IMR-90 (cell line): ENCODE data around the gene ALPK3. TPM values are rescaled to one million over a fixed set of nuclear protein-coding genes. Genes with fewer than 3 reads are reported as not detected.

ENCODE experiments used
- ATAC-seq: fragments of 200-7000 bp; cut with Tn5 transposase; 2 replicates; pipeline ENCODE4 v1.9.1; 2020; ENCODE audit warnings: low read depth, mild to moderate bottlenecking, moderate library complexity
- BruUV-seq: library from RNA; stranded (reverse); fragments of 400-500 nt; replicated peaks from 2 replicates; lab custom pipeline; 2021; lab: Mats Ljungman, UMichigan
- CTCF ChIA-PET: fragments of 300-600 bp; formaldehyde crosslinking; extraction: SDS; loops from one replicate; lab custom pipeline; 2021; ENCODE audit warnings: antibody characterized with exemption; lab: Yijun Ruan, JAX
- POLR2A ChIA-PET: fragments of 300-600 bp; sonication (Branson Sonifier 250); formaldehyde crosslinking; loops from one replicate; lab custom pipeline; 2022; ENCODE audit warnings: antibody characterized with exemption; ENCODE audit not compliant: unreplicated experiment; lab: Charles Lee
- DNase-seq: peaks from one replicate; pipeline ENCODE4 v3.0.0; 2013
- H2AFZ ChIP-seq: replicated peaks from 2 replicates; pipeline ENCODE3; 2013; ENCODE audit warnings: low read length, mild to moderate bottlenecking; ENCODE audit not compliant: poor library complexity
- H2AK5ac ChIP-seq: 2 replicates; pipeline ENCODE4 v1.6.1; 2013; ENCODE audit warnings: low read depth, low read length, inconsistent platforms
- H2AK9ac ChIP-seq: replicated peaks from 2 replicates; pipeline ENCODE3; 2013; ENCODE audit warnings: mild to moderate bottlenecking, low read depth, low read length, moderate library complexity; ENCODE audit not compliant: poor library complexity
- H2BK120ac ChIP-seq: 2 replicates; pipeline ENCODE4 v1.6.1; 2013; ENCODE audit warnings: low read depth, low read length, inconsistent platforms
- H2BK15ac ChIP-seq: 3 replicates; pipeline ENCODE4 v1.6.1; 2013; ENCODE audit warnings: low read depth, low read length, inconsistent platforms
- H2BK20ac ChIP-seq: 2 replicates; pipeline ENCODE4 v1.6.1; 2013; ENCODE audit warnings: low read depth, mild to moderate bottlenecking, inconsistent platforms, low read length, moderate library complexity
- H2BK5ac ChIP-seq: 2 replicates; pipeline ENCODE4 v1.6.1; 2013; ENCODE audit warnings: mild to moderate bottlenecking, low read depth, low read length, inconsistent platforms; ENCODE audit not compliant: poor library complexity, severe bottlenecking
- H3K14ac ChIP-seq: replicated peaks from 2 replicates; pipeline ENCODE4 v1.6.1; 2013; ENCODE audit warnings: low read depth, low read length, inconsistent platforms
- H3K18ac ChIP-seq: 2 replicates; pipeline ENCODE4 v1.6.1; 2013; ENCODE audit warnings: low read depth, low read length, control low read depth
- H3K23ac ChIP-seq: 2 replicates; pipeline ENCODE4 v1.6.1; 2013; ENCODE audit warnings: low read depth, low read length, inconsistent platforms
- H3K27ac ChIP-seq: 2 replicates; pipeline ENCODE4 v1.5.1; 2013; ENCODE audit warnings: mild to moderate bottlenecking, control low read depth, low read length; ENCODE audit not compliant: insufficient read depth
- H3K27me3 ChIP-seq: 2 replicates; pipeline ENCODE4 v1.6.1; 2013; ENCODE audit warnings: low read length; ENCODE audit not compliant: control insufficient read depth, insufficient read depth
- H3K36me3 ChIP-seq: 2 replicates; pipeline ENCODE4 v1.6.1; 2013; ENCODE audit warnings: low read length, mixed read lengths; ENCODE audit not compliant: control insufficient read depth, insufficient read depth
- H3K4ac ChIP-seq: 2 replicates; pipeline ENCODE4 v1.6.1; 2013; ENCODE audit warnings: low read depth, low read length, inconsistent platforms
- H3K4me1 ChIP-seq: 2 replicates; pipeline ENCODE4 v1.6.1; 2013; ENCODE audit warnings: low read length, mixed read lengths; ENCODE audit not compliant: control insufficient read depth, insufficient read depth
- H3K4me2 ChIP-seq: 2 replicates; pipeline ENCODE4 v1.6.1; 2013; ENCODE audit warnings: low read depth, mild to moderate bottlenecking, control low read depth, low read length, moderate library complexity
- H3K4me3 ChIP-seq: 2 replicates; pipeline ENCODE4 v1.5.1; 2013; ENCODE audit warnings: low read depth, mild to moderate bottlenecking, control low read depth, low read length, moderate library complexity; ENCODE audit not compliant: insufficient read depth
- H3K56ac ChIP-seq: 2 replicates; pipeline ENCODE4 v1.6.1; 2013; ENCODE audit warnings: low read length, inconsistent platforms; ENCODE audit not compliant: insufficient read depth; ENCODE audit errors: extremely low read depth
- H3K79me1 ChIP-seq, 2 experiments: 2 replicates each; pipeline ENCODE4 v1.6.1; 2013; ENCODE audit warnings: low read length in 2 of 2, inconsistent platforms in 1 of 2, low read depth in 1 of 2
- H3K9ac ChIP-seq: 2 replicates; pipeline ENCODE4 v1.6.1; 2013; ENCODE audit warnings: low read depth, low read length, control low read depth
- H3K9me1 ChIP-seq: 2 replicates; pipeline ENCODE4 v1.6.1; 2013; ENCODE audit warnings: low read length, inconsistent platforms; ENCODE audit not compliant: insufficient read depth
- H3K9me3 ChIP-seq: 2 replicates; pipeline ENCODE4 v1.6.1; 2013; ENCODE audit warnings: low read length; ENCODE audit not compliant: control insufficient read depth, insufficient read depth
- H4K20me1 ChIP-seq: 2 replicates; pipeline ENCODE4 v1.6.1; 2013; ENCODE audit warnings: low read length, inconsistent platforms; ENCODE audit not compliant: insufficient read depth
- H4K5ac ChIP-seq: 2 replicates; pipeline ENCODE4 v1.6.1; 2013; ENCODE audit warnings: mild to moderate bottlenecking, low read depth, low read length, control low read depth
- H4K8ac ChIP-seq, 2 experiments: 2 replicates each; pipeline ENCODE4 v1.6.1; 2013; ENCODE audit warnings: low read depth in 2 of 2, low read length in 2 of 2, control low read depth in 1 of 2, inconsistent platforms in 1 of 2
- H4K91ac ChIP-seq: 2 replicates; pipeline ENCODE4 v1.6.1; 2013; ENCODE audit warnings: low read depth, low read length, inconsistent platforms; ENCODE audit not compliant: insufficient read depth
- MAFK ChIP-seq: IDR thresholded peaks from 2 replicates; pipeline ENCODE4 v1.6.1; 2012; ENCODE audit warnings: low read depth, low read length, improper control_type of control experiment
- WGBS, 2 experiments: methylation state at CpG; one replicate each; pipeline versions ENCODE4 v1.1.5 to v1.1.7; 2013; ENCODE audit warnings: missing lambda C conversion rate in 2 of 2; ENCODE audit not compliant: insufficient read length in 1 of 2; ENCODE audit errors: extremely low coverage in 2 of 2; 5-methylcytosine and 5-hydroxymethylcytosine counted together
- dilution Hi-C: fragments of 300-500 bp; cut with HindIII; formaldehyde crosslinking; loops from one replicate; pipeline ENCODE4 v1.14.3; 2018; ENCODE audit warnings: low sequenced_read_pairs; ENCODE audit not compliant: unreplicated experiment
- in situ Hi-C: fragments of 300-500 bp; cut with MboI; formaldehyde crosslinking; loops from 3 replicates; pipeline ENCODE4 v1.14.3; 2019; ENCODE audit warnings: low sequenced_read_pairs, inconsistent platforms, mixed read lengths
- intact Hi-C: fragments of 100-400 bp; cut with micrococcal nuclease; formaldehyde crosslinking; loops from 2 replicates; pipeline ENCODE4 v1.10.0; 2022
- polyA plus RNA-seq, 3 experiments: library from polyadenylated mRNA; depleted of rRNA; stranded (reverse); fragments of >200 nt; gene quantifications; 2 replicates each; pipeline ENCODE4 v1.2.3, GENCODE V29; 2012; ENCODE audit warnings: low replicate concordance in 1 of 3
- total RNA-seq: library from RNA; depleted of rRNA; stranded (reverse); fragments of >200 nt; gene quantifications from 2 replicates; pipeline ENCODE4 v1.2.3, GENCODE V29; 2012
- TF ChIP-seq, protein P1 (sequence below): conservative IDR thresholded peaks from 2 replicates; pipeline ENCODE4 v1.5.1; 2012; ENCODE audit warnings: mild to moderate bottlenecking, low read depth, low read length, improper control_type of control experiment
- TF ChIP-seq, protein P2 (sequence below): fragments of 150-350 bp; IDR thresholded peaks from 2 replicates; pipeline ENCODE4 v1.6.1; 2016; ENCODE audit warnings: low read depth, mild to moderate bottlenecking, low read length, moderate library complexity, borderline replicate concordance

Gene ALPK3
- total and polyA plus RNA-seq, 2 of the 4 experiments (the other 2 are of a cell fraction) = under 0.01 to 0.26 TPM

DNA sequence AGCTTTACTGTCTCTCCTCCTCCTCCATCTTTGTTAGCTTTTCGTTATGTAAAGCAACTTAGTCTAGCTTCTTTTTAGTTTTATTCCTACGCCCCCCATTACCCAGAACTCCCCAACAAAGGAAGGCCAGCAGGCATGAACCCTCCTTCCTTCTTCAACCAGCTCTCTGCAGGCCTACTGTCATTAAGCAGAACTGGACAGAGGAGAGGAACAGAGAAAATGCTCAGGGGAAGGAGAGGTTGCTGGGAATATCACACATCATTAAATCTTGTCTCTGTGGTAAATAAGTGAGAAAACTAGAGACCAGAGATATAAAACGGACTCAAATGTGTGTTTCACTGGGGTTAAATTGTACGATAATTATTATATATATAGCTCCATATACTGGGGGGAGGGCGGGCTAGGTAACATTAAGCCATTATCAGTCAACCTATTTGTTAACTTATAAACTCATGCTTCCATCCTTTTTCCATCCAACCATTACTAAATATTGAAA lies 48.0 kb downstream of the ALPK3 start:
- in situ Hi-C loops = no loop called here
- no CpG with 5 or more reads among the region's 5 CpGs for WGBS, 2 experiments

More for the DNA sequence above, 48.0 kb downstream of the ALPK3 start:
- no peak overlapping the region for H3K56ac ChIP-seq
- H3K79me1 ChIP-seq = no peaks in the 10 kb centered on the region
- H3K23ac ChIP-seq = no peak overlapping the region
- H3K27ac ChIP-seq = no peak overlapping the region
- H4K5ac ChIP-seq = no peak overlapping the region
- intact Hi-C loops = no loop called here
- no peak overlapping the region for H2BK15ac ChIP-seq
- dilution Hi-C loops = no loop called here
- no peak overlapping the region for H3K14ac ChIP-seq
- no peak overlapping the region for H2BK120ac ChIP-seq
- no peaks in the 10 kb centered on the region for H3K9me1 ChIP-seq
- TF ChIP-seq, protein P1, sequence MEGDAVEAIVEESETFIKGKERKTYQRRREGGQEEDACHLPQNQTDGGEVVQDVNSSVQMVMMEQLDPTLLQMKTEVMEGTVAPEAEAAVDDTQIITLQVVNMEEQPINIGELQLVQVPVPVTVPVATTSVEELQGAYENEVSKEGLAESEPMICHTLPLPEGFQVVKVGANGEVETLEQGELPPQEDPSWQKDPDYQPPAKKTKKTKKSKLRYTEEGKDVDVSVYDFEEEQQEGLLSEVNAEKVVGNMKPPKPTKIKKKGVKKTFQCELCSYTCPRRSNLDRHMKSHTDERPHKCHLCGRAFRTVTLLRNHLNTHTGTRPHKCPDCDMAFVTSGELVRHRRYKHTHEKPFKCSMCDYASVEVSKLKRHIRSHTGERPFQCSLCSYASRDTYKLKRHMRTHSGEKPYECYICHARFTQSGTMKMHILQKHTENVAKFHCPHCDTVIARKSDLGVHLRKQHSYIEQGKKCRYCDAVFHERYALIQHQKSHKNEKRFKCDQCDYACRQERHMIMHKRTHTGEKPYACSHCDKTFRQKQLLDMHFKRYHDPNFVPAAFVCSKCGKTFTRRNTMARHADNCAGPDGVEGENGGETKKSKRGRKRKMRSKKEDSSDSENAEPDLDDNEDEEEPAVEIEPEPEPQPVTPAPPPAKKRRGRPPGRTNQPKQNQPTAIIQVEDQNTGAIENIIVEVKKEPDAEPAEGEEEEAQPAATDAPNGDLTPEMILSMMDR = no peak
- no peak for TF ChIP-seq MAFK
- TF ChIP-seq, protein P2, sequence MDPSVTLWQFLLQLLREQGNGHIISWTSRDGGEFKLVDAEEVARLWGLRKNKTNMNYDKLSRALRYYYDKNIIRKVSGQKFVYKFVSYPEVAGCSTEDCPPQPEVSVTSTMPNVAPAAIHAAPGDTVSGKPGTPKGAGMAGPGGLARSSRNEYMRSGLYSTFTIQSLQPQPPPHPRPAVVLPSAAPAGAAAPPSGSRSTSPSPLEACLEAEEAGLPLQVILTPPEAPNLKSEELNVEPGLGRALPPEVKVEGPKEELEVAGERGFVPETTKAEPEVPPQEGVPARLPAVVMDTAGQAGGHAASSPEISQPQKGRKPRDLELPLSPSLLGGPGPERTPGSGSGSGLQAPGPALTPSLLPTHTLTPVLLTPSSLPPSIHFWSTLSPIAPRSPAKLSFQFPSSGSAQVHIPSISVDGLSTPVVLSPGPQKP = no peak
- no peak overlapping the region for H3K18ac ChIP-seq
- ChIA-PET POLR2A (no interaction called here), CTCF (interaction anchor here (0.9 to 1.6 kb wide), 2 partner anchors 13 to 63 kb away, joined by 3 to 4 read pairs; no protein-coding TSS in a partner anchor)
- H3K9ac ChIP-seq = no peak overlapping the region
- no peak overlapping the region for H2BK20ac ChIP-seq
- ATAC-seq (no peak), DNase-seq (no peak)
- H4K20me1 ChIP-seq = no peaks in the 10 kb centered on the region
- H3K4me3 ChIP-seq = no peak overlapping the region
- H3K27me3 ChIP-seq = peaks cover 27% of the 10 kb centered on the region
- no peak overlapping the region for H4K8ac ChIP-seq
- no peak overlapping the region for H2AFZ ChIP-seq
- H2AK5ac ChIP-seq = no peak overlapping the region
- no peaks in the 10 kb centered on the region for H3K9me3 ChIP-seq
- H3K36me3 ChIP-seq = no peaks in the 10 kb centered on the region
- no peak overlapping the region for H2BK5ac ChIP-seq
- no peak overlapping the region for H3K4me2 ChIP-seq
- no peak overlapping the region for H2AK9ac ChIP-seq
- no peak overlapping the region for H3K4ac ChIP-seq
- no peaks in the 10 kb centered on the region for H3K4me1 ChIP-seq
- no peak overlapping the region for H4K91ac ChIP-seq
- no TSS peak for BruUV-seq
